HUDEP-2 (cell line): ENCODE data around the gene CAMK1D.

Source experiments
- DNase-seq, 76 experiments: peaks; one replicate each; lab custom pipeline; 2025; ENCODE audit not compliant: unreplicated experiment in 76 of 76; lab: John Stamatoyannopoulos, UW

CAMK1D gene

GRCh38 chr10:12509016-12509793 is 159.9 kb downstream of the CAMK1D start:
- no peak for DNase-seq

- DNase-seq: no peak
Measured at GRCh38 chr10:12509794-12510100, 160.4 kb downstream of the CAMK1D start.

- DNase-seq: no peak
Measured at GRCh38 chr10:12510501-12510941, 161.2 kb downstream of the CAMK1D start.

GRCh38 chr10:12510984-12511383 is 161.6 kb downstream of the CAMK1D start:
- DNase-seq: no peak

- DNase-seq: no peak
Measured at GRCh38 chr10:12511651-12512050, 162.3 kb downstream of the CAMK1D start.

GRCh38 chr10:12512332-12513002 is 163.1 kb downstream of the CAMK1D start:
- no peak for DNase-seq

- no peak for DNase-seq
Measured at GRCh38 chr10:12513003-12513365, 163.6 kb downstream of the CAMK1D start.

- DNase-seq: peak in 1 of 76 experiments; percentile 3
Measured at GRCh38 chr10:12513775-12514673, 164.7 kb downstream of the CAMK1D start.

GRCh38 chr10:12518024-12518423 is 168.7 kb downstream of the CAMK1D start:
- DNase-seq: no peak

GRCh38 chr10:12521423-12521822 is 172.1 kb downstream of the CAMK1D start:
- DNase-seq: no peak

- DNase-seq: no peak
Measured at GRCh38 chr10:12526311-12526710, 177.0 kb downstream of the CAMK1D start.

- no peak for DNase-seq
Measured at GRCh38 chr10:12529976-12530375, 180.6 kb downstream of the CAMK1D start.

GRCh38 chr10:12531305-12532220 is 182.2 kb downstream of the CAMK1D start:
- no peak for DNase-seq

GRCh38 chr10:12533151-12533550 is 183.8 kb downstream of the CAMK1D start:
- no peak for DNase-seq

- no peak for DNase-seq
Measured at GRCh38 chr10:12533723-12534122, 184.4 kb downstream of the CAMK1D start.

GRCh38 chr10:12534824-12535223 is 185.5 kb downstream of the CAMK1D start:
- DNase-seq: no peak

GRCh38 chr10:12535656-12536055 is 186.3 kb downstream of the CAMK1D start:
- DNase-seq: no peak

- DNase-seq: no peak
Measured at GRCh38 chr10:12538491-12538995, 189.2 kb downstream of the CAMK1D start.

- no peak for DNase-seq
Measured at GRCh38 chr10:12539350-12540164, 190.2 kb downstream of the CAMK1D start.
